Fibroblast of skin of right quadriceps (primary cell): ENCODE data around the gene DMD.
A peak's percentile ranks its signal among the peaks of the same experiment; 100 is the strongest.
"Not testable (repeated sequence)": the region's sequence is repeated elsewhere in the genome, so short reads cannot be mapped to it uniquely, and the experiment has no call there.

Experiments used
- DNase-seq: peaks from one replicate; pipeline ENCODE4 v3.0.0-alpha.2; 2013

The DMD gene

DNA sequence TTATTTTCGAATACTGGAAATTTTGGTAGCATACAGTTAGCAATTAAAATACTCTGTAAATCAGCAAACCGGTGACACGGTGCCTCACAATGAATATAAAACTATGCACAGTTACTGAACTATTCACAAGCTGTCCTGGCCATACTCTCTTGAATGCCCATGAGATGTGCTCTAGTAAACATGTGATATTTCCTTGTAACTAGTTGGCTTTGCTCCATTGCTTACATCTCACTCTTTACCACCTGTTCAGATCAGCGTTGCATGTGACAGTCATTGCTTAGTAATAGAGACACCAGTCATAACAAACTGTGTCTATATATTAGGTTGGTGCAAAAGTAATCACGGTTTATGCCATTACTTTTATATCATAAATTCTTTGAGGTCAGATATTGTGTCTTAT is 1241.6 kb downstream of the DMD start:
- no peak for DNase-seq

DNA sequence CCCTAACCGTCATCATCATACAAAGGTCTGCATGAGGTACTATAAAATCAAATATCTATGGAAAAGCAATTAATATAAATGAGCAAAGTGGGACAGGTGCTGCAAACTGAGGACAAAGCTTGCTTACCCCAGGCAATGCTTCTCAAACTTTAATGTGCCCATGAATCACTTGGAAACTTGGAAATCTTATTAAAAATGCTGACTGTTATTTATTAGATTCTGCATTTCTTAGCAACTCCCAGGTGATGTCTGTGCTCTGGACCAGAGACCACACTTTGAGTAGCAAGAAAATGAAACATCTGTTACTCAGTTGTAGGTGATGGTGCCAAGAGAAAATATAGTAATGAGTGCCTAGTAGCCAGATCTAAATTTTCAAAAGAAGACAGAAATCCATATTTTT is 1249.1 kb downstream of the DMD start:
- no peak for DNase-seq

DNA sequence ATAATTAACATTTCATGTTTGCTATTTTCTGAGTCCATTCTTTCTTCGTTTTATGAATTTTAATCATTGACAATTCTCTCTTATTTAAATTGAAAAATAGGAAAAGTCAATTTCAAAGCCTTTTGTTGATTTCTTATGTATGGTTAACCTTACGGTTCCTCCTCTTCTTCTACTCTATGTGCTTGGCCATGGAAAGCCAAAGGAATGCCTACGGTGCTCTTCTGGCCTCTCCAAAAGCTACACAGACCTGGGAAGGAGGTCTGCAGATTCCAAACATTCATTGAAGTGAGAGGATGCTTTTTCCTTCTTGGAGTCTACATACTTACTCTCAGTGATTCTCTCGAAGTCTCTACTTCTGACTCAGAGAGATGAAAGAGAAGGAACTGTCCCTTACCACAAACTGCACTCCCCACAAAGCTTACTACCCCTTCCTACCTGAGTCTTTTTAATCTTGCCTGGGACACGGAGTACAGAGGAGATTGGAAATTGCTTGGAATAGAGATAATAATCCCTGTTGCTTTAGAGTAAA is 1276.4 kb downstream of the DMD start:
- DNase-seq: no peak

DNA sequence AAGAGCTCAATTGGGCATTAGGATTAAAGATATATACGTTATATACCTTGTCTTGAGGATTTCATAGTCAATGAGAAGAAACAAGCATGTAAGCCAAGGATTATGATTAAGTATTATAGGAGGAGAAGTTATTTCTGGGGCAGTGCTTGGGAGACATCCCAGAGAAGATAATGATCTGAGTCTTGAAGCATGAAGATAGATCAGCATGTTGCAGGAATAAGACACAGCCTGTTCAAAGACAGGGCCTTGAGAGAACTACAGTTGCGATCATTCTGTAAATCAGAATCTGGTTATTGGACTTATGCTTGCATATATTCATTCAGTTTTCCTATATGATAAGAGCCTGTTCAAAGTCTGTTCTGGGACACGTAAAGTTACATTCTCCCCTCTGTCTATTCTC is 1277.3 kb downstream of the DMD start:
- no peak for DNase-seq

DNA sequence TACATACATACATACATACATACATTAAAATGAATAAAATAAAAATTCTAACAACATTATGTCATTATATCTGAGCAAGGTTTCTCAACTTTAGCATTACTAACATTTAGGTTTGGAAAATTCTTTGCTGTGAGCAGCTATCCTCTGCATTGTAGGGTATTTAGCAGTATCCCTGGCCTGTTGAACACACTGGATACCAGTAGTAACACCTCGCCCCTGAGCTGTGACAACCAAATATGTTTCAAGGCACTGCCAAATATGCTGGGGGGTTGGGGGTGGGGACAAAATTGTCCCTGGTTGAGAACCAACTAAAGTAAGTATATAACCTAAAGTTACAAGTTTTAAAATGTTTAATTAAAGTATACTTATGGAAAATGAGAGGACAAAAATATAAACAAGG is 1278.6 kb downstream of the DMD start:
- DNase-seq: no peak

DNA sequence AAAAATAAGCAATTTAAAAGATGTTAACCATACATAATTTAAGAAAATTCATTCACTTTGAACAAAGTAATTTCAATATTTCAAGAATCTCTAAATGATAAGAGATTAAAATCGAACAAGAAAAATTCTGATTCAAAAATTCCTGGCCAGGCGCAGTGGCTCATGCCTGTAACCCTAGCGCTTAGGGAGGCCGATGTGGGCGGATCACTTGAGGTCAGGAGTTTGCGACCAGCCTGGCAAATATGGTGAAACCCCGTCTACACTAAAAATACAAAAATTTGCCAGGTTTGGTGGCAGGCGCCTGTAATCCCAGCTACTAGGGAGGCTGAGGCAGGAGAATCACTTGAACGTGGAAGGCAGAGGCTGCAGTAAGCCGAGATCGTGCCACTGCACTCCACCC is 1279.0 kb downstream of the DMD start:
- not testable (repeated sequence) for DNase-seq

DNA sequence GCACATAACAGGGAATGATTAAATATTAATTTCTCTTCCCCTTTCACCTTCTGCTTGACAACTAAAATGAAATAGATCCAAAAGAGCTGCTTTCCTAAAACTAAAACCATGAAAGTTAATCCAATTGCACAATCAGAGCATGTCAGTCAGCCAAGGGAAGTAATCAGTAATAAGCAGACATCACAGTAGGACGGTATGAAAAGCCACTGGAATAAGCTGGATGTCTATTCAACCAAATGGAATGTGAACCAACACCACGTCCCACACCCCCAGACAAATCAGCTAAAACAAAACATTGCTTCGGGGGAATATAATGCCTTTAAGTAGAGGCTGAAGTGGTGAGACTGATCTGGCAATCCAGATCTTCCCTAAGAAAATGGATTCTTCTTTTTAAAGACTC is 1280.1 kb downstream of the DMD start:
- DNase-seq: peak; percentile 71

DNA sequence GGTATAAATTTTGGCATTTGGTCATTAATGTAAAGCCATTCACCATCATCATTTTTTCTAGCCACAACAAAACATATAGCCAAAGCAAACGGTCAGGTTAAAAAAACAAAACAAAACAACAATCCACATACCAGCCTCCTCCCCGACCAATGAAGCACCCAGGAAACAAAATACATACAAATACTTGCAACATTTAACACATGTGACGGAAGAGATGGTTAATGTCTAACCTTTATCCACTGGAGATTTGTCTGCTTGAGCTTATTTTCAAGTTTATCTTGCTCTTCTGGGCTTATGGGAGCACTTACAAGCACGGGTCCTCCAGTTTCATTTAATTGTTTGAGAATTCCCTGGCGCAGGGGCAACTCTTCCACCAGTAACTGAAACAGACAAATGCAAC is 1282.0 kb downstream of the DMD start:
- no peak for DNase-seq

DNA sequence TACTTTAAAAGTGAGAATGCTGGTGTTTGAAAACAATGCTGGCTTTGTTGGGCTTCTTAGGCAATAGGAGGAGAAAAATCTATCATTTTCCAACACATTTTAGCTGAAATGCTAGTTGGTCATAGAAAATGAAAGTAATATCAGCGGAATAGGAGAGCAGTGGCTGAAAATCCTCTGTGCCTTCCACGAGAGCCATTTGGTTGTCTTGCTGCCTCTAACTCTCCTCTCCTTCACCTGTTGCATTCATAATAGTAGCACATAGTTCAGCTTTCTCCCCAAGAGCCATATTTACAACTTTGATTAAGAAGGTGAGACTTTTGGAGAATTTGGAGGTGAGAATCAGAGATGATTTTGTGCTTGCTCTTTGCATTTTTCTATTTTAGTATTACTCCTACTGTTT is 1290.1 kb downstream of the DMD start:
- DNase-seq: no peak

DNA sequence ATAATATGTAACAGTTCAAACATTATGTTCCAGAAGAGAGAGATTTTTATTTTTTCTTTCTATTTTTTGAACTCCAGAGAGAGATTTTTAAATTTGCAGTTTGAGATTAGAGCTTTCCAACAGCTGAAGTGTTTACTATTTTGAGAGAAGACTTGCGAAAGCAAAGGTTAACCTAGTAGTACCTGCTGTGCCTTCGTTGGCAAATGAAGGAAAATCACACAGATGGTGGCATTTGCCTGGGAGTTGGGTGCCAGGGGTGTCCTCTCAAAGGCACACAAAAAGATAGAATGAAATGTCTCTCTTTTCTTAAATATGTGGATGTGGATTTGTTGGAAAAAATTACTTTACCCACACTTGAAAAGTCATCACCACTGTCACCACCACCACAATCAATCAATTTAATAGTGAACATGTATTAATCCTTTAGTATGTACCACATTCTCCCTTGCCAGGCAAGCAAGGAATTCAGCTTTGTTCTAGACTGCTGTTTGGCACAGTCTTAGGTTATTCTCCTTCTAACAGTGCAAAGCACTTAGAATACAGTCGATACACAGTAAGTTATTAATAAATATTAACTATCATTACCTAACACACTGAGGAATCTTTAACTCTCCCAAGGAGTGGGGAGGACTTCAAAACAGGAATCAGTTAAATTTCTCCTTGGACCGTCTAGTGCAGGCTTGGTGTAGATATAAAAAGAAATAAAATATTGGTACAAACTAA is 1301.3 kb downstream of the DMD start:
- DNase-seq: no peak

DNA sequence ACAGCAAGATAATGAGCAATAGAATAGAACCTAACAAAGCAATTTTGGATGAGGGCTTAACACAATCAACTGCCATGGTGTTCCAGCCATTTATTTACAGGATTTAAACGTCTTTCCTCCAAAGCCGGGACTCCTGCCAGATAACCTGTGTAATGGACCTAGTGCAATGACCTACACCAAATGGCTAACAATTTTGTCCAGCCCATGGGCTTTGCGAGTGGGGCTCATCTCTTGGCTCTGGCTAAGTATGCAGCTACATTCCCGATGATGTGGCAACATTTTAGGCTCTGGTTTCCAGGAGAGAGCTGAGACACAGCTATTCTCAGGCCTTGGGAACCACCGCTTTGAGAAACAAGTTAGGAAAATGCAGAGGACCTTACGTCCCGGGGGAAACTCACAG is 1317.2 kb downstream of the DMD start:
- no peak for DNase-seq

DNA sequence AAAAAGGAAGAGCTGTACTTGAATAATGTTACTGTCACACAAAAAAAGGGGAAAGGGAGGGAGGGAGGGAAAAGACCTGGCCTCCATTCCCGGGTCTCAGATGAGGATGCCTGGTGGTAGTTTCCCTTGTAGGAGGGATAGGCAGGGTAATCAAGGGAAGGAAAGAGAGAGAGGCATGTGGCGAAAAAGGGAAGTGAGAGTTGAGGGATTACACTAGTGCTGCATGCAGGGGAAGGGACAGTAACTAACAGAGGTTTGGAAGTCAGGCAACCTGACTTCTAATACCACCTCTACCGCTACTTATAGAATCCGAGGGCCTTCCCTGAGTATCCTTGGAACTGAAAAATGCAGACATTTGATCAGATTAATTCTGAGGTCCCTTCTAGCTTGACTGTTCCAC is 1317.8 kb downstream of the DMD start:
- no peak for DNase-seq

DNA sequence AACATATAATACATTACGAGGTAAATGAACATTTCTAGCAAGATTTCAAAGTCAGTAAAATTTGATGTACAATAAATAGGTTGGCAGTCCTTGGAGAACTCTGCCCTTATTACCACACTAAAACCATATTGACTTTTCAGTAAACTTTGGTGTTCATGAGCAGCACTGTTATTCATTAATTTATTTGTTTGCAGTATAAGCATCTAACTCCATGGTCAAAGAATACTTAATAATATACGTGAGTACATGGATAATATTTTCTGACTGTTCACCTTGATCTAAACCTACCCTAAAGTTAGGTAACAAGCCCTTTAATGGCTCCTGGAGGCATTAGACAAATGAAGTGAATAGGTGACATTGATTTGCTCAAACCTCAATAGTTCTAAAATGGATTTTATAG is 1322.3 kb downstream of the DMD start:
- no peak for DNase-seq

DNA sequence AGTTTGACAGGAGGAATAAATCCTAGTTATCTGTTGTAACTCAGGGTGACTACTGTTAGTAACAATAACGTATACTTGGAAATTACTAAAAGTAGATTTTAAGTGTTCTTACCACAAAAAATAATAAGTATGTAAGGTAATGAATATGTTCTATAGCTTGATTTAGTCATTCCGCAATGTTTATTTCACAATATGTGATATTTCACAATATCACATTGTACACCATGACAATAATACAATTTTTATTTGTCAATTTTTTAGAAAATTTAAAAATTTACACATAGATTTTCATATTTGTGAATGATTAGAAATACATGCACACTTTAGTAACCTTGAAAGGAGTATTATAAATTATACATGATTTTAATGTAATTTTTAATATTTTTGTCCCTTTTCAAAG is 1326.8 kb downstream of the DMD start:
- no peak for DNase-seq

DNA sequence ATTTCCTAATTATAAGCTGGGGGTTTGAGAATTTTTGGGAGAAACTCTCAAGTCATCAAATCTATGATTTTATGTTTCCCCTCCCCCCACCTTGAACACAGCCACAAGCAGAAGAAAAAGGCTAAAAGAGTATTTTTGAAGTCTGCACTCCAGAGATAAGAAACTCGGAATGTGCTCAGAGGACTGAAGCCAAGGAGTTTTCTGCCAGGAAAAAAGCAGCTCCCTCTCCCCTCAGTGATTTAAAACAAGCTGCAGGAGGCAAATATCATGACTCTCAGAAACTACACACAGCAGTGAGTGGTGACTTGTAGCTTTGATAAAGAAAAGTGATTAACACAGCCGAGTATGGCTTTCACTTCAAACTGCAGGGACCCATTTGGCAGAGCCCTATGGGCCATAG is 1339.3 kb downstream of the DMD start:
- DNase-seq: no peak

DNA sequence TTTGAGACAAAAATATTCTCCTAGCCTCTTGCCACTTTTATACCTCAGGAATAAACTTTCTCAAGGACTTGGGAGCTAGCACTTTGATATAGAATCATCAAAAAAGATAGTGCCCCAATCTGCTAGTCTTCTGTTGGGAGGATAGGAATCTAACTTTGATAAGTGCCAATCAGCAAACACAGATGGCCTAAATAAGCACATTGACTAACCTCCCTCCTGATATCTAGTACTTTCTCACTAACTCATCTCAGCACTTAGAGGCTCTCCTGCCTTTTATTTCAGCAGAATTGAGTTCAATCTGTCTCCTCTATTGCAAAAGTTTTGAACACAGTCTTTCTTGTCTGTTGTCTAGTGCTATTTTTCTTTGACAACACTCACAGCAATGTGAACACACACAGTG is 1341.1 kb downstream of the DMD start:
- DNase-seq: no peak

DNA sequence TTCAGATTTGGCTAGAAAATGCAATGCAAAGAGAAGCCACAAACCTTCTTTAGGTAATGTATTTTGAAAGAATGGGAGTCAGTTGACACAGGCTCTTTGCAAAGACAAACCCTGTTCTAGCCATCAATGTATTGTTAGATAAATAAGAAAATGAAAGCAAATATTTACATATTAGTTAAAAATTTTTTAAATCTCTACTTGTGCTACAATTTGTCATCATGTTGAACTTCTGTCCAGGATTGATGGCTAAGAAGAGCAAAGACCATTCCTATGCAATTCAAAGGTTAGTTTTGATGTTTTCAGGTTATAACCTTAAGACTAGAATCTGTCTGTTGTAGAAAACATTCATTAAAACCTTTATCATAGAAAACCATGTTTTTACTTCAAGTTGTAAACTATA is 1350.7 kb downstream of the DMD start:
- DNase-seq: no peak

DNA sequence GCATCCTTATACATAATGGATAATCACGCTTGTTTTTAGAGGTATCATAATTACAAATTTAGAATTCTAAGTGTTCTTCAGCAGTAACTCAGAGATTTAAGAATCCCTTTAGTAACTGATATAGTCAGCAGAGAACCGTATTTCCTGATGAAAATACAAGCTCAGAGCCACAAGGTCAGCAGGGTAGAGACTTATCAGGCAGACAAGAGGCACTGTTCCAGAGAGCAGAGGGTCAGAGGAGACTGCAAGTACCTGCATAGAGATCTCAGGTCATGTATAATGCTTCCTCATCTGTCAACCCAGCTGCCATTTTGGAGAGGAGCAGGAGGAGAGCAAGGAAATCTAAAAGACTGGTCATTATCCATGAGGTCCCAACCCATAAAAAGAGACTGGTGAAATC is 1352.4 kb downstream of the DMD start:
- DNase-seq: no peak

DNA sequence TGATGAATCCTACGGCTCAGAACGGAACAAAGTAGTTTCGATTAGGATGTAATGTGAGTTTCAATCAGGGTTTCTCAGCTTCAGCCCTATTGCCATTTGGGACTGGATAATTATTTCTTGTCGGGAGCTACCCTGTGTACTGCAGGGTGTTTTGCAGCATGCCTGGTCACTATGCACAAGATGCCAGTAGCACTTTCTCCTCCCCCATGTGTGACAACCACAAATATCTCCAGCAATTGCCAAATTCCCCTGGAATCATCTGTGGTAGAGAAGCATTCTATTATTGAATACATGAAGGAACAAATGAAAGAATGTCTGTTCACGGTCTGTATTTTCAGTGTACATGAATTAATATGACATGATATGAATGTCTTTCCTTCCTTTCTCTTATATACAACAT is 1356.6 kb downstream of the DMD start:
- no peak for DNase-seq

DNA sequence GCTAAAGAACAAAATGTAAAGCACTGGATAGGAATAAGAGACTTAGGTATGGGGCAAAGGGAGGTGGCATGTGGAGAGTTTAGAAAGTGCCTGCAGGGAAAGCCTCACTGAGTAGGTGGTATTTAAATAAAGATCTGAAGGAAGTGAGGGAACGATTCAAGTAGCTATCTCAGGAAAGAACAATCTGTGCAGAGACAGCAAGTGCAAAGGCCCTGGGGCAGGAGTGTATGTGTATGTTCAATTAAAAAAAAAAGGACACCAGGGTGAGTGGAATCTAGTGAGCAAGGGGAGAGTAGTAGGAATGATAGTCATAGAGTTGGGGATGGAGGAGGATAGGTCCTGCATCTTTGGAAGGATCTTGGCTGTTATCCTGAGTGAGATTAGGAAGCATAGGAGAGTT is 1359.6 kb downstream of the DMD start:
- DNase-seq: no peak

DNA sequence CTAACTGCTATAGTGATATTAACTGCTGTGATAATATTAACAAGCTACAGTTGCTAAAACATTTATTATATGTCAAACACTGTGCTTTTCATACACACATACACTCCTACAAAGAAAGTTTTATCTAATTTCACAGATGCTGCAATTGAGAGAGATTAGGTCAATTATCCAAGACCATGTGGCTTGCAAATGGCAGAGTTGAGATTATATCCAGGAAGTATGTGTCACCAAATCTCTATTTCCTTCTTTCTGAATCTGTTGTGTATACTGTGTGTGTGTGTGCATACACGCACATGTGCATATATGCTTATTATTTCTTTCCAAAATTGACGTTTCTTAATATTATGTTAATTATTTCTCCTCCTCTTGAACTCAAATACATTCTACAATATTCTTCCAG is 1363.6 kb downstream of the DMD start:
- no peak for DNase-seq

DNA sequence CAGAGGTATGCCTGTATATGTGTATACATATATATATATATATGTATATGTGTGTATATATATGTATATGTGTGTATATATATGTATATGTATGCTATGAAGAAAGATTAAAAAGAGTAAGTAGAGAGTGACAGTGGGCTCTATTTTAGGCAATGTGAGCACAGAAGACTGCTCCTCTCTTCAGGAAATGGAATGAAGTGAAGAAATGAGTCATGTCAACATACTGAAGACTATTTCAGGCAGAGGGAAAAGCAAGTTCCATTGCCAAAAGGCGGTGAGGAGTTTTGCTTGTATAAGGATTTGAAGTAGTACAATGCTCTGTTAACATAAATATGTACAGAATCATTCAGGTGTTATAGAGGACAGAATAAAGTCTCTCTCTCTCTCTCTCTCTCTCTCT is 1366.3 kb downstream of the DMD start:
- peak; percentile 6 for DNase-seq

DNA sequence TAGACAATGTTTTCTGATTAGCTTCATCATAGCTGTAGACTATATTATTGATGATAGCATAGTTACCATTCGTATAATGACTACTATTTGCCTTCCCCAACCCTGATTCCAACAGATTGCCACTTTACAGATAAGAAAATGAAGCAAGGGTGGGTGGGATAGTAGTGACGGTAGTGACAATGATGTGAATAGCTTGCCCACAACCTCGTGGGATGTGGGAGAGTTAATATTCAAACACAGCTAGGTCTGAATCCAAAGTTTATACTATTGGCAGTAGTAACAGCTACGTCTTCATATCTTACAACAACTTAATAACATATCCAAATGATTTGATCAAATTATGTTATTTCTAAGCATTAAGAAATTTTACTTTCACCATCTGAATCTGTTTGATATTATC is 1372.7 kb downstream of the DMD start:
- DNase-seq: no peak

DNA sequence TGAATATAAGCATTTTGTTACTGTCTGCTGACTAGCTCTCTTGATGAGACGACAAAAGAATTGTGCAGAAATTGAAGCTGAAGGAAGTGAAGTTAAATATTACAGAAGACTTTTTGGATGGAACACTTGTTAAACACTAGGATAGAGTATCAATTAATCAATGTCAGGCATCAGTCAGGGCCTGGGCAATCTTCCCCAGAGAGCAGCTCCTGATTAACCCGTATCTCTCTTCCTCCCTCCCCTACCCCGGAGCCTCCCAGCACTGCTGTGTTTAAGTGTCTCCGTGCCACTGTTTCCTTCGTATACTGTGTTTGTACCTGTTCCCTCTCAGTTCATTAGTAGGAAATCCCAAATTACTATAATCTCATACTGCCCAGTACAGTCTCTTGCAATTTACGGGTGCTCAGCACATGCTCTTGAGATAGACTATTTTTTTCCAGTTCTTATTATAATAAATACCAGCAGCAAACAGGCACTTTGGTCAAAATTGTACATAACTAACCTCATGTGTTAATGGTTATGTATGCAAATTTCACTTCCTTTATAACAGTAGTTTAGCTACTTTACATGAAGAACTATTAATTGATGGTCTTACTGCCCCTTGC is 1373.8 kb downstream of the DMD start:
- no peak for DNase-seq

DNA sequence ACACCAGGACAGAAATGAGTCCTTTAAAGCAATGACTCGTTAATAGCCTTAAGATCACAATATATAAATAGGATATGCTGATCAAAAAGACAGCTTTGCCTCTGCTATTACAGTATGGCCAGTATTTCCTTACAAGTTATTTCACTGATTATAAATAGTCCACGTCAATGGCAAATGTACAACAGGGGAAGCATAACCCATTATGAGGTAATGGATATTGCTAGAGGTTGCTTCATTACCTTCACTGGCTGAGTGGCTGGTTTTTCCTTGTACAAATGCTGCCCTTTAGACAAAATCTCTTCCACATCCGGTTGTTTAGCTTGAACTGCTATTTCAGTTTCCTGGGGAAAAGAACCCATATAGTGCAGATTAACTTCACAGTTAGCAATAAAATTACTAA is 1374.9 kb downstream of the DMD start:
- no peak for DNase-seq
